Measurements from ENCODE around the gene CYBC1.

Gene CYBC1

DNA sequence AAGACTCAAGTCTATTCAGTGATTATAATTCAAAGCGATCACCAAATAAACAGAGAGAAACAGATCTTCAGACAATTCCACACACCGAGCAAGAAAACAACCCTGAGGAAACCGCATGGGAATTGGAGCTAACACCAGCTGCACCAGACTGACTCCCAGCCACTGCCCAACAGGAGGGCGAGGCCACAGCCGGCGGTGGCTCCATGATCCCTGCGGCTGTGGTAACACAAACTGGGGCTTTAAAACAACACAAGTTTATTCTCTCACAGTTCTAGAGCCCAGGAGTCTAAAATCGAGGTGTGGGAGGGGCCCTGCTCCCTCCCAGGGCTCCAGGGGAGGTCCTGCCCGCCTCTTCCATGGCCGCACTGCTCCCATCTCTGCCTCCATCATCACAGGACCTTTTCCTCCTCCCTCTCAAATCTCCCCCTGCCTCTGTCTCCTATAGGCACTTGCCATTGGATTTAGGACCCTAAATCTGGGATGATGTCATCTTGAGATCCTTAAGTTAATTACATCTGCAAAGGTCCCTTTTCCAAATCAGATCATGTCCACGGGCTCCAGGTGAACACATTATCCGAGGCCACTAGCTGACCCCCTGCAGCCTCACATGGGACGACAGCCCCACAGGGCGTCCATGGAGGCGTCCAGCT is 42.1 kb downstream of the CYBC1 start:
- TF ChIP-seq, protein P1, sequence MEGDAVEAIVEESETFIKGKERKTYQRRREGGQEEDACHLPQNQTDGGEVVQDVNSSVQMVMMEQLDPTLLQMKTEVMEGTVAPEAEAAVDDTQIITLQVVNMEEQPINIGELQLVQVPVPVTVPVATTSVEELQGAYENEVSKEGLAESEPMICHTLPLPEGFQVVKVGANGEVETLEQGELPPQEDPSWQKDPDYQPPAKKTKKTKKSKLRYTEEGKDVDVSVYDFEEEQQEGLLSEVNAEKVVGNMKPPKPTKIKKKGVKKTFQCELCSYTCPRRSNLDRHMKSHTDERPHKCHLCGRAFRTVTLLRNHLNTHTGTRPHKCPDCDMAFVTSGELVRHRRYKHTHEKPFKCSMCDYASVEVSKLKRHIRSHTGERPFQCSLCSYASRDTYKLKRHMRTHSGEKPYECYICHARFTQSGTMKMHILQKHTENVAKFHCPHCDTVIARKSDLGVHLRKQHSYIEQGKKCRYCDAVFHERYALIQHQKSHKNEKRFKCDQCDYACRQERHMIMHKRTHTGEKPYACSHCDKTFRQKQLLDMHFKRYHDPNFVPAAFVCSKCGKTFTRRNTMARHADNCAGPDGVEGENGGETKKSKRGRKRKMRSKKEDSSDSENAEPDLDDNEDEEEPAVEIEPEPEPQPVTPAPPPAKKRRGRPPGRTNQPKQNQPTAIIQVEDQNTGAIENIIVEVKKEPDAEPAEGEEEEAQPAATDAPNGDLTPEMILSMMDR (conservative IDR thresholded peaks at IDR 0.05) = no peak
- H3K27ac ChIP-seq = no peak overlapping the region

DNA sequence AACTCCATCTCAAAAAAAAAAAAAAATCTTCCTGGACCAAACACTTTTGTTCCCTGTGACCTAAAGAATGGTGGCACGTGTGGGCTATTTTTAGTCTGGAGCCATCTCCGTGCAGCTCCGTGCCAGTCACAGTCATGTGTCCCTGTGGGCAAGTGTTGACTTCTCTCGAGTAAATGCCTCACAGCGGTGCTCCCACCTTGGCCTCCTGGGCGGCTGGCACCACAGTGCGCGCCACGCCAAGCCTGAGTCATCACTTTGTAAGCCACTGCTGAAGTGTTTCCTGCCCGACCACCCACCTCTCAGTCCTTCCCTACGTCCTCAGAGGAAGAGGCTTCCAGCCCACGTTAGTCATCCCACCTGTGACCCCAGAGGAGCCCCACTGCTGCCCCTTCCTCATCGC is 43.3 kb downstream of the CYBC1 start:
- TF ChIP-seq, protein P1 (conservative IDR thresholded peaks at IDR 0.05) = no peak
- H3K27ac ChIP-seq = no peak overlapping the region

DNA sequence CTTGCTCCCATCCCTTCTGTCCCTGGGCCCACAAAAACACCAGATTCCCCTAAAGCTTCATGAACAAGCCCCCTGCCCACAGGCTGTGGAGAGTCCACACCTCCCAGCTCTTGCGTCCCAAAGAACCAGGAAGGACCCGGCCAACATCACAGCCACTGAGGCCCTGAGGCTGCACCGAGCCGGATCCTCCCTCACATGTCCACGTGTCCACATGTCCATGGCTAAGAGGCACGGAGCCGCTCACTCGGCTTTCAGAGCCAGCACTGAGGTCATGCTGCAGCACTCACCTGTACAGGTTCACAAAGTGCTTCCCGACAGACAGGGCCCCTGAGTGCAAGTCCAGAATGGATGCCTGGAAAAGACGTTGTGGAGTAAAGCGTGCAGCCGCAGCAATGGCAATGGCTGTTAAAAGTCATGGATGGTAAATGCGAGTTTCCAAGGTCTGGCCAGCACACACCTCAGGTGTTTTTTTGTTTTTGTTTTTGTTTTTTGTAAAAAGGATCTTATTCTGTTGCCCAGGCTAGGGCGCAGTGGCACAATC is 44.4 kb downstream of the CYBC1 start:
- TF ChIP-seq, protein P1 (conservative IDR thresholded peaks at IDR 0.05) = no peak
- H3K27ac ChIP-seq = no peak overlapping the region

DNA sequence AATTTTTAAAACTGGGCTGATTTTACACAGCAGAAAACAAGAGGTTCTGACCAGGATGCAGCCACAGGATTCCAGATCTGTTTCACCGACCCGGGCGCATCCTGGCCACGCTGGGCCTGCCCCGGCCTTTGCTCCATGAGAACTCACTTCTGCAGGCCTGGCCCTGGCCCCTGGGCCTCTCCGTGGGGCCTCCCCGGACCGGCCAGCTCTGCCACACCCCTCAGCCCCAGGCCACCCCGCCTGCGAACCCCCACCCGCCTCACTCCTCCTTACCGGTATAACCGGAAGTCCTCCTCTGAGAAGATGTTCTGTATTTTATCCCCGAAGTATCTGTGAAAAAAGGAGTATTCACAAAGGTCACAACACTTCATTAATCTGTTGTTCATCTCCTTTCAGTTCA is 45.5 kb downstream of the CYBC1 start:
- H3K27ac ChIP-seq = no peak overlapping the region

DNA sequence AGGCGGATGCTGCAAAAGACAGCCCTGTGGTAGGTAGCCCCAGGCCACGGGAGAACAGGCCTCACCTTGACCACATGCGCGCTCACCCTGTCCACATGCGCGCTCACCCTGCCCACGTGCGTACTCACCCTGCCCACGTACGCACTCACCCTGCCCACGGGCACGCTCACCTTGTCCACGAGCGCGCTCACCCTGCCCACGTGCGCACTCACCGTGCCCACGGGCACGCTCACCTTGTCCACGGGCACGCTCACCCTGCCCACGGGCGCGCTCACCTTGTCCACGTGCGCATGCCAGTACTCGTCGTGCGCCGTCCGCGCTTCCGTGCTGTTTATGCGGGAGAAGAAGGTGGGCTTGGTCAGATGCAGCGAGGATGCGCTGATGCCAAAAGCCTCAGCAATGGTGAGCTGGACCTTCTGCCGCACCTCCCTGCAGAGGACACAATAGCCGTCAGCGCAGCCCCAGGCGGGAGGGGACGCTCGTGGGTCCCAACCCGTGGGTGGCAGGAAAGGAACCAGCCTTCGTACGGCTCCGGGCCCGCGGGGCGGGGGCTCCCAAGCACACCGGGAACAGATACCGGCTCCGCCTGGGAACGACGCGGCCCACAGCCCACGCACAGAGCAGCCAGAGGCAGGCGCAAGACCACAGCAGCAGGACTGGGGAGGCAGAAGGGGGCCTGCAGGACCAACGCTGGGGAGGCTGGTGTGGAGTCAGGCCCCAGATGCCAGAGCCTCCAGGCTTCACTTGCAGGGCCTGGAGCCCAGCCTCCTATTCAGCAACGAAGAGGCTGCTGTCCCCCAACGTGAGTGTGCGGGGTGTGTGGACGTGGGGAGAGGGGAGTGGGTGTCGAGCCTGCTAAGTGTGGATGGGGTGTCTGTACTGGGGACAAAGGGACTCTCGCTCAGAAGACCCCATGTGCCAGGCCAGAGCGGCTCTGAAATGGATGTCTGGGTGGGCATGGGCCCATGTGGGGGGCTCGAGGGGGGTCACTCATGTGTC is 46.6 kb downstream of the CYBC1 start:
- TF ChIP-seq, protein P1 (conservative IDR thresholded peaks at IDR 0.05) = no peak
- no peak overlapping the region for H3K27ac ChIP-seq

More for the DNA sequence above, 45.5 kb downstream of the CYBC1 start:
- TF ChIP-seq, protein P1 (conservative IDR thresholded peaks at IDR 0.05) = no peak

DNA sequence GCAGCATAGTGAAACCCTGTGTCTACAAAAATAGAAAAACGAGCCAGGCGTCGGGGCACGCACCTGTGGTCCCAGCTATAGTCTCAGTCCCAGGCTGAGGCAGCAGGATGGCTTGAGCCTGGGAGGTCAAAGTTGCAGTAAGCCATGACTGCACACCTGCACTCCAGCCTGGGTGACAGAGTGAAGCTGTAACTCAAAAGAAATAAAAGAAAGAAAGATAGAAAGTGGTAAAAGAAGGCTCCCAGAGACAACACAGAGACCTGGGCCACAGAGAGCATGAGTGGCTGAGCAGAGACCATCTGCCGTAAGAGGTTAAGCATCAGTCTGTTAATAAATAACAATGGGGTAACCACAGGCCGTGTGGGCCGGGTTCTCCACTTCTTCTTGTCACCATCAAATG is 47.7 kb downstream of the CYBC1 start:
- H3K27ac ChIP-seq = no peak overlapping the region

More for the DNA sequence above, 47.7 kb downstream of the CYBC1 start:
- TF ChIP-seq, protein P1 (conservative IDR thresholded peaks at IDR 0.05) = no peak
